ENCODE results near the gene SEZ6L. TPM values are rescaled to one million over a fixed set of nuclear protein-coding genes. Genes with fewer than 3 reads are reported as not detected.

SEZ6L gene
- polyA plus RNA-seq, 1 donor from 2014 or later, result 31.9 TPM

DNA sequence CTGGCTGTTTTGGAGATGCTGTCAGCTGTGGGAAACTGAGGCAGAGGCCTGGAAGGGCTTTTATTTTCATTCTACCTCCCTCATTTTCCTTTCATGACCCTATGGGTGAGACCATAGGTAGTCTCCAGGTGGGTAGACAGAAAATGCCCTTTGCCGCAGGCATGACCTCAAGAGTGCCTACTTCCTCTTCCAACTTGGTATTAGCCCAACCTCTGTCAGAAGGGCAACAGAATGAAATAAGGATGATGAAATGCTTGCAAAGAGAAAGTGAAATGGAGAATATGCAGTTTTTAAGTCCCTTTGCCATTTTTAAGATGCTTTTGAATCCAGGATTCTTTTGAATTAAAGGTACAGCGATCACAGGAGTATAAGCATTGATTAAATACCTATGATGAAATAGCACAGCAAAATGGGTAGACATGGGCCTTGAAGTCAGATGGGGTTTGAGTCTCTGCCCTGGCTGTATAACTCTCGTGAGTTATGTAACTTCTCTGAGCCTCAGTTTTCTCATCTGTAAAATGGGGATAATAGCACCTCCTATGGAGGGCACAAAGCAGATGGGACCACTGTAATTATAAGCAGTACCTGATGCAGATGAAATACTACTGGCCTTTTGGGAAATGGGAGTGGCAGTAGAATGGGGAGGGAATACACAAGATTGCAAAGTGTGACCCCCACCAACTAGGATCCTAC lies 263.5 kb downstream of the SEZ6L start:
- Histone ChIP-seq H3K79me2 (replicated peaks; ENCODE audit: insufficient read depth, low read length) (peaks cover 4% of the 10 kb centered on the region), H4K20me1 (ENCODE audit: insufficient read depth) (no peaks in the 10 kb centered on the region), H3K9me3 (ENCODE audit: low read length) (no peaks in the 10 kb centered on the region), H3K27me3 (ENCODE audit: insufficient read depth, low read depth, low read length) (no peaks in the 10 kb centered on the region), H2AFZ (ENCODE audit: low read depth, low read length) (no peak overlapping the region), H3K4me3 (ENCODE audit: low read length) (no peak overlapping the region), H3K9me2 (ENCODE audit: insufficient read depth, low read length) (no peaks in the 10 kb centered on the region), H3K9ac (ENCODE audit: low read length) (no peak overlapping the region), H3K4me2 (ENCODE audit: low read length) (no peak overlapping the region), H3F3A (ENCODE audit: insufficient read depth, low read length, poor library complexity, severe bottlenecking) (no peaks in the 10 kb centered on the region), H3K27ac (ENCODE audit: low read length) (no peak overlapping the region), H3K36me3 (ENCODE audit: insufficient read depth, low read length) (no peaks in the 10 kb centered on the region)
- TF ChIP-seq TAF1 (IDR thresholded peaks at IDR 0.05; ENCODE audit: low read depth), result no peak
- TF ChIP-seq, protein P1, sequence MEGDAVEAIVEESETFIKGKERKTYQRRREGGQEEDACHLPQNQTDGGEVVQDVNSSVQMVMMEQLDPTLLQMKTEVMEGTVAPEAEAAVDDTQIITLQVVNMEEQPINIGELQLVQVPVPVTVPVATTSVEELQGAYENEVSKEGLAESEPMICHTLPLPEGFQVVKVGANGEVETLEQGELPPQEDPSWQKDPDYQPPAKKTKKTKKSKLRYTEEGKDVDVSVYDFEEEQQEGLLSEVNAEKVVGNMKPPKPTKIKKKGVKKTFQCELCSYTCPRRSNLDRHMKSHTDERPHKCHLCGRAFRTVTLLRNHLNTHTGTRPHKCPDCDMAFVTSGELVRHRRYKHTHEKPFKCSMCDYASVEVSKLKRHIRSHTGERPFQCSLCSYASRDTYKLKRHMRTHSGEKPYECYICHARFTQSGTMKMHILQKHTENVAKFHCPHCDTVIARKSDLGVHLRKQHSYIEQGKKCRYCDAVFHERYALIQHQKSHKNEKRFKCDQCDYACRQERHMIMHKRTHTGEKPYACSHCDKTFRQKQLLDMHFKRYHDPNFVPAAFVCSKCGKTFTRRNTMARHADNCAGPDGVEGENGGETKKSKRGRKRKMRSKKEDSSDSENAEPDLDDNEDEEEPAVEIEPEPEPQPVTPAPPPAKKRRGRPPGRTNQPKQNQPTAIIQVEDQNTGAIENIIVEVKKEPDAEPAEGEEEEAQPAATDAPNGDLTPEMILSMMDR (IDR thresholded peaks at IDR 0.05; ENCODE audit: poor library complexity, severe bottlenecking), result no peak
- TF ChIP-seq EZH2 (IDR thresholded peaks at IDR 0.05; ENCODE audit: borderline replicate concordance, insufficient read depth, low read length, poor library complexity, severe bottlenecking), result no peak
- no peak for TF ChIP-seq POLR2AphosphoS5 (IDR thresholded peaks at IDR 0.05)
- TF ChIP-seq RAD21 (conservative IDR thresholded peaks at IDR 0.05), result no peak
- TF ChIP-seq SMC3 (conservative IDR thresholded peaks at IDR 0.05; ENCODE audit: poor library complexity), result no peak
- TF ChIP-seq MXI1 (conservative IDR thresholded peaks at IDR 0.05; ENCODE audit: poor library complexity, severe bottlenecking), result no peak
- TF ChIP-seq, protein P2, sequence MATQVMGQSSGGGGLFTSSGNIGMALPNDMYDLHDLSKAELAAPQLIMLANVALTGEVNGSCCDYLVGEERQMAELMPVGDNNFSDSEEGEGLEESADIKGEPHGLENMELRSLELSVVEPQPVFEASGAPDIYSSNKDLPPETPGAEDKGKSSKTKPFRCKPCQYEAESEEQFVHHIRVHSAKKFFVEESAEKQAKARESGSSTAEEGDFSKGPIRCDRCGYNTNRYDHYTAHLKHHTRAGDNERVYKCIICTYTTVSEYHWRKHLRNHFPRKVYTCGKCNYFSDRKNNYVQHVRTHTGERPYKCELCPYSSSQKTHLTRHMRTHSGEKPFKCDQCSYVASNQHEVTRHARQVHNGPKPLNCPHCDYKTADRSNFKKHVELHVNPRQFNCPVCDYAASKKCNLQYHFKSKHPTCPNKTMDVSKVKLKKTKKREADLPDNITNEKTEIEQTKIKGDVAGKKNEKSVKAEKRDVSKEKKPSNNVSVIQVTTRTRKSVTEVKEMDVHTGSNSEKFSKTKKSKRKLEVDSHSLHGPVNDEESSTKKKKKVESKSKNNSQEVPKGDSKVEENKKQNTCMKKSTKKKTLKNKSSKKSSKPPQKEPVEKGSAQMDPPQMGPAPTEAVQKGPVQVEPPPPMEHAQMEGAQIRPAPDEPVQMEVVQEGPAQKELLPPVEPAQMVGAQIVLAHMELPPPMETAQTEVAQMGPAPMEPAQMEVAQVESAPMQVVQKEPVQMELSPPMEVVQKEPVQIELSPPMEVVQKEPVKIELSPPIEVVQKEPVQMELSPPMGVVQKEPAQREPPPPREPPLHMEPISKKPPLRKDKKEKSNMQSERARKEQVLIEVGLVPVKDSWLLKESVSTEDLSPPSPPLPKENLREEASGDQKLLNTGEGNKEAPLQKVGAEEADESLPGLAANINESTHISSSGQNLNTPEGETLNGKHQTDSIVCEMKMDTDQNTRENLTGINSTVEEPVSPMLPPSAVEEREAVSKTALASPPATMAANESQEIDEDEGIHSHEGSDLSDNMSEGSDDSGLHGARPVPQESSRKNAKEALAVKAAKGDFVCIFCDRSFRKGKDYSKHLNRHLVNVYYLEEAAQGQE (IDR thresholded peaks at IDR 0.05; ENCODE audit: borderline replicate concordance), result no peak
- TF ChIP-seq EP300 (conservative IDR thresholded peaks at IDR 0.05; ENCODE audit: poor library complexity, severe bottlenecking), result no peak

Small RNA genes within 50 kb of the gene (small RNA-seq; reads per million reads assigned to genes)
- gene RNA5SP495, result 0 to 0.03 (median 0) reads per million in 3 experiments

Data from neural cell (in vitro differentiated cells).